Spinal cord (tissue), 10 donors: Measurements from ENCODE around the gene ENTPD8. TPM values are rescaled to one million over a fixed set of nuclear protein-coding genes. Genes with fewer than 3 reads are reported as not detected.
"Not testable (repeated sequence)": the region's sequence is repeated elsewhere in the genome, so short reads cannot be mapped to it uniquely, and the experiment has no call there.

Source experiments
- DNase-seq, 6 donors: peaks; one replicate each; pipeline versions ENCODE4 v3.0.0 to v3.0.0-alpha.2; 2013 to 2015; ENCODE audit warnings: low spot score in 6 of 6, low read depth in 4 of 6
- H3K27ac ChIP-seq: one replicate; pipeline ENCODE4 v1.5.1; 2013; ENCODE audit warnings: low read depth, low read length, control low read depth
- H3K27me3 ChIP-seq: one replicate; pipeline ENCODE4 v1.6.1; 2013; ENCODE audit warnings: low read length; ENCODE audit not compliant: control insufficient read depth, insufficient read depth
- H3K36me3 ChIP-seq: one replicate; pipeline ENCODE4 v1.6.1; 2013; ENCODE audit warnings: low read length; ENCODE audit not compliant: control insufficient read depth, insufficient read depth
- H3K4me1 ChIP-seq: one replicate; pipeline ENCODE4 v1.6.1; 2013; ENCODE audit warnings: low read length; ENCODE audit not compliant: control insufficient read depth, insufficient read depth
- H3K4me3 ChIP-seq: one replicate; pipeline ENCODE4 v1.5.1; 2013; ENCODE audit warnings: low read depth, low read length, control low read depth
- H3K9me3 ChIP-seq: one replicate; pipeline ENCODE4 v1.6.1; 2013; ENCODE audit warnings: low read length; ENCODE audit not compliant: control insufficient read depth, insufficient read depth
- WGBS: methylation state at CpG from one replicate; pipeline ENCODE4 v1.1.5; 2013; ENCODE audit warnings: missing lambda C conversion rate; ENCODE audit not compliant: insufficient coverage; 5-methylcytosine and 5-hydroxymethylcytosine counted together
- polyA plus RNA-seq, 2 donors: library from polyadenylated mRNA; unstranded; fragments of 120-200 nt; gene quantifications; one replicate each; pipeline ENCODE4 v1.2.1, GENCODE V29; 2013; ENCODE audit not compliant: insufficient read length in 2 of 2
- total RNA-seq, 2 donors: library from RNA; depleted of rRNA in 1 of 2; stranded (reverse); fragments of 120-200 nt in 1 of 2; fragments of >200 nt in 1 of 2; gene quantifications; one replicate each; pipeline versions ENCODE4 v1.2.3 to v1.2.4, GENCODE V29; 2013 to 2014
- donor health status: healthy.

ENTPD8 gene
- total and polyA plus RNA-seq, 4 donors = 0.39 to 1.1 (median 0.90) TPM; not detected in 1

DNA sequence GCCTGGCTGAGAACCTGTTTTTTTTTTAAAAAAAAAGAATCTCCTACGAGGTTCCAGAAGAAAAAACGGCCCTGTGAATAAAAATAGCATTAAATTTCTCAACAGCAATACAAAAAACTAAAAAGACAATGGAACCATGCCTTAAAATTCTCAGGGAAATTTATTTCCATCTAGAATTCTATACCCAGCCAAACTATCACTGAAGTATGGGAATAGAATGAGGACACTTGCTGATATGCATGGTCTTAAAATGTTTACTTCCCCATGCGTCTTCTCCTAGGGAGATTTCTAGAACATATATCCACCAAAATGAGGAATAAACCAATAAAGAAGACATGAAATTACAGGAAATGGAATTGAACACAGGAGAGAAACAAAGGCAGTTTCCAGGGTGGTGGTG, 34.5 kb upstream of the ENTPD8 start:
- Histone ChIP-seq H3K9me3 (peaks cover 4% of the 10 kb centered on the region), H3K4me3 (no peak overlapping the region), H3K27ac (no peak overlapping the region), H3K36me3 (peaks cover 20% of the 10 kb centered on the region), H3K4me1 (peaks cover 24% of the 10 kb centered on the region), H3K27me3 (no peaks in the 10 kb centered on the region)
- DNase-seq = no peak
- no CpG with 5 or more reads among the region's 3 CpGs for WGBS

DNA sequence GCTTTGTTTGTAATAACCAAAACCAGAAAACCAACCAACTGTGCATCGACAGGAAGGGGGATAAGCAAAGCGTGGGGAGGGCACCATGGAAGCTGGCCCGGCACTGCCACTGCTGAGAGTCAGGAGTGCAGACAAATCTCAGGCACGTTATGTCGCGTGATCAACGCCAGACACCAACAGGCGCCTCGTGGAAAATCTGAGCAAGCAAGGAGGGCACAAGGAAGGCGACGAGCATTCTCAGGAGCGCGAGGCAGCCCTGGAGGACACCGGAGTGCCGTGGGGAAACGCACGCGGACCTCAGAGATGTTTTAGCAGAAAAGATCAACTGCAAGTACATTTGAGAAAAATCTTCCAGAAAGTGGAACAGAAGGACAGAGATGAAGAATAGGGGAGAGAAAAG, 33.1 kb upstream of the ENTPD8 start:
- Histone ChIP-seq H3K4me1 (peaks cover 10% of the 10 kb centered on the region), H3K27me3 (no peaks in the 10 kb centered on the region), H3K9me3 (peaks cover 4% of the 10 kb centered on the region), H3K27ac (no peak overlapping the region), H3K36me3 (peaks cover 14% of the 10 kb centered on the region), H3K4me3 (no peak overlapping the region)
- WGBS = 94% methylated on average over 18 of the region's 18 CpGs
- DNase-seq = no peak

DNA sequence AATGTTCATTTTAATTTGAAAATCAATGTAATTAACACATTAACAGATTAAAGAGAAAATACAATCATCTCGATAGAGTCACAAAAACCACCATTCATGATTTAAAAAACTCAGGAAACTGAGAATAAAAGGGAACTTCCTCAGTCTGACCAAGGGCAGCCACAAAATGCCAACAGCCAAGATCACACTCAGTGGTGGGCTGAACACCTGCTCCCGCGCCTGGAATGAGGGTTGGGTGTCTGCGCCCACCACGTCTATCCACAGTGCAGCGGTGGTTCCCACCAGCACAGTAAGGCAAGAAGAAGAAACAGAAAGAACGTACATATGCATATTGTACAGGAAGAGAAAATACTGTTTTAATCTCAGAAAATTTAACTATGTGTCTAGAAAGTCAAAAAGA, 29.6 kb upstream of the ENTPD8 start:
- no peaks in the 10 kb centered on the region for H3K27me3 ChIP-seq
- no peak for DNase-seq
- no peak overlapping the region for H3K4me3 ChIP-seq
- H3K9me3 ChIP-seq = peaks cover 3% of the 10 kb centered on the region
- H3K4me1 ChIP-seq = no peaks in the 10 kb centered on the region
- WGBS = 40% methylated on average over 1 of the region's 7 CpGs
- H3K36me3 ChIP-seq = peaks cover 4% of the 10 kb centered on the region
- no peak overlapping the region for H3K27ac ChIP-seq

DNA sequence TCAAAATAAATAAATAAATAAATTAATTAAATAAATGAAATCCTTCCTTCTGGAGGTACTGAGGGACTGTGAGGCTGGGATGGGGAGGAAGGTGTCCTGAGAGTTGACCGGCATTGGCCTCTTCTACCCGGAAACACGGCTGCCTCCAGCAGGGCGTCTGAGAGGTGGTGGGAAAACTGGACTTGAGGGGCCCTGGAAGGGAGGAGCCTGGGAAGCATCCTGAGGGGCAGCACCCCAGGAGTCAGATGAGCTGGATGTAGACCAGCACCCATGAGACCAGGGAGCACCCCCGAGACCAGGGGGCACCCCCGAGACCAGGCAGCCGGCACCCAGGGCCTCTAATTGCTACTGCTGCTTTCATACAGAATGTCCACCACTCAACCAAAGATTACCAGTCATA, 26.7 kb upstream of the ENTPD8 start:
- no peaks in the 10 kb centered on the region for H3K9me3 ChIP-seq
- no peaks in the 10 kb centered on the region for H3K4me1 ChIP-seq
- no peaks in the 10 kb centered on the region for H3K27me3 ChIP-seq
- no peak overlapping the region for H3K27ac ChIP-seq
- peaks cover 15% of the 10 kb centered on the region for H3K36me3 ChIP-seq
- DNase-seq = no peak
- H3K4me3 ChIP-seq = no peak overlapping the region
- WGBS = 89% methylated on average over 6 of the region's 7 CpGs

DNA sequence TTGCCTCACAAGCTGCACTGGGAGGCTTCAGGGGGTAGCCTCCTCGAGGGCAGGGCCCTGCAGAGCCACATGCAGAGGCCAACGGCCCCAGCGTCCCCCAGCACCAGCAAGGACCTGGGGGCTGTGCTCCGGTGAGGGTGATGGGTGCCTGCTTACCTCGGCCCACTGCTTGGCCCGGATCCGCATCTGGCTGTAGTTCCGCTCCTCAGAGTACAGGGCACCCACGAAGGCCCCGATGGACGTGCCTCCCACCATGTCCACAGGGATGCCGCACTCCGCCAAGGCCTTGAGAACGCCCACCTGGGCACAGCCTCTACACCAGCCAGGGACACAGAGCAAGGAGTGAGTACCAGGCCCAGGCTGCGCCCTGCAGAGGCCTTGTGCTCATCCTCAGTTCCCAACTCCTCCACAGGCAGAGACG, 26.0 kb upstream of the ENTPD8 start:
- no peak for DNase-seq

DNA sequence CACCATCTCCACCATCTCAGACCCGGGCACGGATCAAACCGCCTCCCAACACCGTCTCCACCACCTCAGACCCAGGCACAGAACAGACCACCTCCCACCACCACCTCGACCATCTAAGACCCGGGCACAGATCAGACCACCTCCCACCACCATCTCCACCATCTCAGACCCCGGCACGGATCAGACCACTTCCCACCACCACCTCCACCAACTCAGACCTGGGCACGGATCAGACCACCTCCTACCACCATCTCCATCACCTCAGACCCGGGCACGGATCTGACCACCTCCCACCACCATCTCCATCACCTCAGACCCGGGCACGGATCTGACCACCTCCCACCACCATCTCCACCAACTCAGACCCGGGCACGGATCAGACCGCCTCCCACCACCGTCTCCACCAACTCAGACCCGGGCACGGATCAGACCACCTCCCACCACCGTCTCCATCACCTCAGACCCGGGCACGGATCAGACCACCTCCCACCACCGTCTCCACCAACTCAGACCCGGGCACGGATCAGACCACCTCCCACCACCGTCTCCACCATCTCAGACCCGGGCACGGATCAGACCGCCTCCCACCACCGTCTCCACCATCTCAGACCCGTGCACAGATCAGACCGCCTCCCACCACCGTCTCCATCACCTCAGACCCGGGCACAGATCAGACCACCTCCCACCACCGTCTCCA, 25.4 kb upstream of the ENTPD8 start:
- not testable (repeated sequence) for H3K27ac ChIP-seq, H3K9me3 ChIP-seq, DNase-seq, H3K4me1 ChIP-seq, H3K27me3 ChIP-seq, H3K4me3 ChIP-seq
- WGBS = 93% methylated on average over 35 of the region's 35 CpGs
- peaks cover 29% of the 10 kb centered on the region for H3K36me3 ChIP-seq

More for the DNA sequence above, 26.0 kb upstream of the ENTPD8 start:
- Histone ChIP-seq H3K27ac (no peak overlapping the region), H3K9me3 (no peaks in the 10 kb centered on the region), H3K4me3 (no peak overlapping the region), H3K36me3 (peaks cover 22% of the 10 kb centered on the region), H3K27me3 (no peaks in the 10 kb centered on the region), H3K4me1 (peaks cover under 1% of the 10 kb centered on the region)
- WGBS = 90% methylated on average over 16 of the region's 16 CpGs

DNA sequence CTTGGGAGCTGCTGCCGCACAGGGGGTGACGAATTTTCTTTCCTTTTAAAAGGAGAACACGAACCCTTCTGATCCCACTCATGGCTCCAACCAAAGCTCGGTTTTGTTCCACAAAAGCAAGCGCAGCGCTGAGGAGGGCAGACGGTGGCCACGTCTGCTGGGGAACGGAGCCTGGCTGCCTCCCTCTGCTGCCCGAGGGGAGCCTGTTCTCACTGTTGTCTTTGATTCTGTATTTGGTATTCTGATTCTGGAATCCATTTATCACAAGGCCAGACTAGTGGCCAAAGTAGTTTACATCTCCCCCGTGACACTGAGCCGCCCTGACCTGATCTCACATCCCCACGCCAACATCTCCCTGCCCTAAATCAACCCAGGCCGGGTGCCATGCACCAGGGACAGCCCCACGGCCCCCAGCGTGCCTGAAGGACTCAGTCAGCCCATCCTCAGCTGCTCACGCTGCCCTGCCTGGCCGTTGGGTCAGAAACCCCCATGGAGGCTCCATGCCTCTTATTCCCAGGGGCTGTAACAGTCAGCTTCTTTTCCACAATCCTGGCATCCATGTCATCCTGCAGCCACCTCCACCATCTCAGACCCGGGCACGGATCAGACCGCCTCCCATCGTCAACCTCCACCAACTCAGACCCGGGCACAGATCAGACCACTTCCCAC, 24.7 kb upstream of the ENTPD8 start:
- Histone ChIP-seq H3K27me3 (no peaks in the 10 kb centered on the region), H3K4me1 (peaks cover 6% of the 10 kb centered on the region), H3K9me3 (no peaks in the 10 kb centered on the region), H3K4me3 (no peak overlapping the region), H3K36me3 (peaks cover 35% of the 10 kb centered on the region), H3K27ac (no peak overlapping the region)
- DNase-seq = no peak
- WGBS = 68% methylated on average over 21 of the region's 23 CpGs

DNA sequence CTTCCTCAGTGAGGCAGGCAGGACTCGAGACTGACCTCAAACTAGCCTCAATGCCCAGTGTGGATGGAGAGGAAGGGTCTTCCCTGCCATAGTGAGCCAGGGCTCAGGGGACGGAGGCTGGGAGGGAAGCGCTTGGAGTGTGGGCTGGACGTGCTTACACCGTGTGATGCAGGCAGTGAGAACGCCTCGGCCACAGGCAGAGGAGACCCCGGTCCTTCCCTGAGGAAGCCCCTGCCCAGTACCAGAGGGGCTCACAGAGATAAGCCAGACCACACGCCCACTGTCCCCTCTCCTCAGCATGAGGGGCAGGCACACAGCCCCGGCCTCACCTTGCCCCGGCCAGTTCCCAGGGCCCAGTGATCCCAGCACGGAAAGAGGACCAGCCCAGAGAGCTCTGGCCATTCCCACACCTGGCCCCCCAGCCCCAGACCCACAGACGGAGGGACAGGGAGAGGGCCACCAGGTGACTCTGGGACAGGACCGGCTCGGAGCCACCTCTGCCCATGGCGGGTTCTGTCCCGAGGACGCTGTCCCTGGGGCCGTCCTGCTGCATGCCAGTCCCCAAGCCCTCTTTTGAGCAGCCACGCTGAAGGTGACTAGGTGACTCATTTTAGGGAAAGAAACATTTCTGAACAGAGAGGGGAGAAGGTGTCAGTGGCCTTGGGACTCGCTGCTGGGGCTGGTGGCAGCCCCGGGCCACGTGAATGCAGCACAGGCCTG, 24.0 kb upstream of the ENTPD8 start:
- WGBS = 85% methylated on average over 20 of the region's 23 CpGs
- Histone ChIP-seq H3K36me3 (peaks cover 42% of the 10 kb centered on the region), H3K4me3 (no peak overlapping the region), H3K4me1 (peaks cover 8% of the 10 kb centered on the region), H3K27ac (no peak overlapping the region), H3K9me3 (no peaks in the 10 kb centered on the region), H3K27me3 (no peaks in the 10 kb centered on the region)
- DNase-seq = no peak

DNA sequence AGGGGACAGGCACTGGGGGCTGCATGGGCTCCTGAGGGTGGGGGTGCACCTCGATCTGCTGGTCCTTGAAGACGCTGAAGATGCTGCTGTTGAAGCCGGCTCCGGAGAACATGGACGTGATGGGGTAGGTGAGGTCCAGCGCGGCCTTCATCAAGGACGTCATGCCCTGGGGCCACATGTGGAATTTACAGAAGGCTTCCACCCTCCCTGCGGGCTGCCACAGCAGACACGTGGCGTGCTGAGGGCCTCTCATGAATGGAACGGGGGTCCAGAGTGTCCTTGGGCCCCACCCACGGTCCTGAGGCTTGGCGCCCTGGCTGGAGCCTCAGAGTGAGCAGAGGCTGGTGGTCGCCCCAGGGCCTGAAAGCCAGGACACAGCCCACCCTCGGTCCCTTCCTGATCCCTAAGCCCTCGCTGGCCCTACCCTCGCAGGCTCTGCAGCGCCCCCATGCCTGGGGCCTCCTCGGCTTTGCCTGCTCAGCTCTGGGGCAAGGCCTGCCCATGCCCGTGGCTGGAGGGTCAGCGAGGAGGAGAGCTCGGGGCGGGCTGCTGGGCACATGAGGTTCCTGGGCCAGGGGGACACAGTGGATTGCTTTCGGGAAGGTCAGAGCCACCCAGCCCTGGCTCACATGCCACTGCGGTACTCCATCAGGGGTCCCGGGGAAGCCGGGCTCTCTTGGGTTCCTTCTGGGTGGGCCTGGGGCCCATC, 23.3 kb upstream of the ENTPD8 start:
- no peaks in the 10 kb centered on the region for H3K27me3 ChIP-seq
- H3K36me3 ChIP-seq = peaks cover 43% of the 10 kb centered on the region
- WGBS = 94% methylated on average over 28 of the region's 28 CpGs
- no peak overlapping the region for H3K4me3 ChIP-seq
- no peaks in the 10 kb centered on the region for H3K9me3 ChIP-seq
- H3K4me1 ChIP-seq = peaks cover 15% of the 10 kb centered on the region
- no peak for DNase-seq
- H3K27ac ChIP-seq = no peak overlapping the region
